HFF-Myc (cell line): Measurements from ENCODE around the gene ZNF3.
A peak's percentile ranks its signal among the peaks of the same experiment; 100 is the strongest.

Experiments
- DNase-seq: peaks from one replicate; pipeline ENCODE4 v3.0.0-alpha.2; 2011; ENCODE audit warnings: low read depth; ENCODE audit errors: extremely low read depth
- H3K4me3 ChIP-seq: replicated peaks from 2 replicates; pipeline ENCODE4 v1.5.1; 2011; ENCODE audit warnings: low read depth, mild to moderate bottlenecking, control low read depth, low read length
- TF ChIP-seq, protein P1 (sequence below): IDR thresholded peaks from 2 replicates; pipeline ENCODE4 v1.5.1; 2012; ENCODE audit warnings: mild to moderate bottlenecking, low read depth, low read length, control low read depth; ENCODE audit errors: missing control alignments

Gene ZNF3

DNA sequence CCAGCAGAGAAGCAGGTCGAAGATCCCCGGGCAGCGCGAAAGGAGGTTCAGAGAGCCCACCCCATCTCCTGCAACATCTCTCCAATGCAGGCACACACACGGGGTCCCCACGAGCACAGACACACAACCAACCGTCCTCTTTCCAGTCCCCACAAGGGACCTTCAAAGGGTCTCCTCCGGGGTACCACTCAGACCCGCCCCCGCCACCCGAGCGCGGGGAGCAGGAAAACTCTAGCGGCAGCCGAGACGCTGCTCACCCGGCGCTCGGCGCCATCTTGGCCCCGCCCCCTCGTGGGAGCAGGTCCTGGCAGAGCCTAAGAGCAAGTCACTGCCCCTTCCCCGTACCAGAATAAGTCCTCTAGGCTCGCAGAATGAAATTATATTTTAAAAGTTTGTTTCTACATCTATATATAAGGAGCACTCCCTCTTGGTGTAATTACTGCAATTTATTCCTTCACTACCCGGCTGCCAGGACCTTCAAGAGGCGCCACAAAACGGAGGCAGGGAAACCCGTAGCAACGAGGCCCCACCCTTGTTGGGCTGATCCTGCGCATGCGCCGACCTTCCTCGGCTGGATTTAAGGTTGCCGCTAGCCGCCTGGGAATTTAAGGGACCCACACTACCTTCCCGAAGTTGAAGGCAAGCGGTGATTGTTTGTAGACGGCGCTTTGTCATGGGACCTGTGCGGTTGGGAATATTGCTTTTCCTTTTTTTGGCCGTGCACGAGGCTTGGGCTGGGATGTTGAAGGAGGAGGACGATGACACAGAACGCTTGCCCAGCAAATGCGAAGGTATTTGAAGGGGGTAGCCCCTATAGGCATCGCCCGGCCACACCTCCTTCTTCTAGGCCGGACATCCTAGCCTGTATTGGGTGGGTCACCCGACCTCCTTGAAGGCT, 37.8 kb upstream of the ZNF3 start, which contains the start of the genes CNPY4 and TAF6:
Gene CNPY4, plus strand, starts transcription at position 563 of the 898 bp plus-strand sequence. Its CDS starts 111 bp downstream, at position 674.
Gene TAF6, minus strand, starts transcription at position 287 of the 898 bp plus-strand sequence. CDS start 5,149 bp downstream, outside the sequence.
- TF ChIP-seq, protein P1, sequence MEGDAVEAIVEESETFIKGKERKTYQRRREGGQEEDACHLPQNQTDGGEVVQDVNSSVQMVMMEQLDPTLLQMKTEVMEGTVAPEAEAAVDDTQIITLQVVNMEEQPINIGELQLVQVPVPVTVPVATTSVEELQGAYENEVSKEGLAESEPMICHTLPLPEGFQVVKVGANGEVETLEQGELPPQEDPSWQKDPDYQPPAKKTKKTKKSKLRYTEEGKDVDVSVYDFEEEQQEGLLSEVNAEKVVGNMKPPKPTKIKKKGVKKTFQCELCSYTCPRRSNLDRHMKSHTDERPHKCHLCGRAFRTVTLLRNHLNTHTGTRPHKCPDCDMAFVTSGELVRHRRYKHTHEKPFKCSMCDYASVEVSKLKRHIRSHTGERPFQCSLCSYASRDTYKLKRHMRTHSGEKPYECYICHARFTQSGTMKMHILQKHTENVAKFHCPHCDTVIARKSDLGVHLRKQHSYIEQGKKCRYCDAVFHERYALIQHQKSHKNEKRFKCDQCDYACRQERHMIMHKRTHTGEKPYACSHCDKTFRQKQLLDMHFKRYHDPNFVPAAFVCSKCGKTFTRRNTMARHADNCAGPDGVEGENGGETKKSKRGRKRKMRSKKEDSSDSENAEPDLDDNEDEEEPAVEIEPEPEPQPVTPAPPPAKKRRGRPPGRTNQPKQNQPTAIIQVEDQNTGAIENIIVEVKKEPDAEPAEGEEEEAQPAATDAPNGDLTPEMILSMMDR = no peak
- DNase-seq = peak; percentile 89
- H3K4me3 ChIP-seq = peak within 1 kb of the TSS; percentile 98

DNA sequence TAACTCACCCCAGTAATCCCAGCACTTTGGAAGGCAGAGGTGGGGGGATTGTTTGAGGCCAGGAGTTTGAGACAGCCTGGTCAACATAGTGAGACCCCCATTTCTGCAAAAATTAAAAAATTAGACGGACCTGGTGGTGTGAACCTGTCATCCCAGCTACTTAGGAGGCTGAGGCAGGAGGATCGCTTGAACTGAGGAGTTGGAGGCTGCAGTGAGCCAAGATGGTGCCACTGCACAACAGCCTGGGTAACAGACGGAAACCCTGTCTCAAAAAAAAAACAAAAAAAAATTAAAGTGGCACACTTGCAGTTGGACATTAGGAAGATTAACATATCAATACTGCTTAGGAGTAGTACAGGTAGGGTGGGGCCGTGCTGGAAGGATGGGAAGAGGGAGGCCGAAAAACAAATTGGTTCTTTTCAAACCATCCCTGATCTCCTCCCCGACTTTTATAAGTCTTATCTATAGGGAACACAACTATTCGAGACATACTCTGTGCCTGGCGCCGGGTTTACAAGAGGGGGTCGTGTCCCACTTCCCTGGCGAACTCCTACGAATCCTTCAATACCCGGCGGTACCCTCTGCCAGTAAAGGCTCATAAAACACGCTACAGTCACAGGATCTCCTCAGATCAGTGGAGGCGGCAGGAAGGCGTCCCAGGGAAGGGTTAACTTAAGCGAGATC, 37.0 kb upstream of the ZNF3 start:
- TF ChIP-seq, protein P1 = no peak

DNA sequence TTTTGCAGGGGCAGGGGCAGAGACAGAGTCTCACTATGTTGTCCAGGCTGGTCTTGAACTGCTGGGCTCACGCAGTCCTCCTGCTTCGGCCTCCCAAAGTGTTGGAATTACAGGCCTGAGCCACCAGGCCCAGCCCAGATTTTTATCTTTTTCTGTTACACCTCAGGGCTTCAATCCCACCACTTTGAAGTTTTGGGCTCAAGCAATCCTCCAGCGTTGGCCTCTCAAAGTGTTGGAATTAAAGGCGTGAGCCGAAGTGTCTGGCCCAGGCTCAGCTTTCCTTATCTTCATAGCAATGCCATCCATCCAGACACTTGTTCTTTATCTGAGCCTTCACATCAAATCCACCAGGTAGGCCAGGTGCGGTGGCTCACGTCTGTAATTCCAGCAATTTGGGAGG, 33.5 kb upstream of the ZNF3 start:
- TF ChIP-seq, protein P1 = no peak
- no peak for DNase-seq
- H3K4me3 ChIP-seq = no peak overlapping the region

More for the DNA sequence above, 37.0 kb upstream of the ZNF3 start:
- DNase-seq = no peak
- H3K4me3 ChIP-seq = peak overlapping the region; percentile 98

DNA sequence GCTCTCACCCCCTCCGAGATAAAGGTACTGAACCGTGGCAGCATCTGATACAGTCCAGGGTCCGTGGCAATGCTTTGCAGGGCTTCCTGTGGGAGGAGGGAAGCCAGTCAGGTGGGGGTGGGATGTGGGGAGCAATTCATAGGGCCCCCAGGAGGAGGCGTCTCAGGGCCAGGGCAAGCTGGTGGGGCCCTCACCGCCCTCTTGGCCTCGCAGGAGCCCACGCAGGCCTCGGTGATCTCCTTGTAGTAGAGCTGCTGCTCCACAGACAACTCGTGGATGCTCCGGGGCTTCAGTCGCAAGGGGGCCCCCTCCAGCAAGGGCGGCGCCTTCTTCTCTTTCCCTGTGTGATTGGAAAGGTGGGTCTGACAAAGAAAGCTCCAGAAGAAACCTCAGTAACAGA, 30.4 kb upstream of the ZNF3 start:
- H3K4me3 ChIP-seq = no peak overlapping the region
- TF ChIP-seq, protein P1 = no peak
- DNase-seq = no peak

DNA sequence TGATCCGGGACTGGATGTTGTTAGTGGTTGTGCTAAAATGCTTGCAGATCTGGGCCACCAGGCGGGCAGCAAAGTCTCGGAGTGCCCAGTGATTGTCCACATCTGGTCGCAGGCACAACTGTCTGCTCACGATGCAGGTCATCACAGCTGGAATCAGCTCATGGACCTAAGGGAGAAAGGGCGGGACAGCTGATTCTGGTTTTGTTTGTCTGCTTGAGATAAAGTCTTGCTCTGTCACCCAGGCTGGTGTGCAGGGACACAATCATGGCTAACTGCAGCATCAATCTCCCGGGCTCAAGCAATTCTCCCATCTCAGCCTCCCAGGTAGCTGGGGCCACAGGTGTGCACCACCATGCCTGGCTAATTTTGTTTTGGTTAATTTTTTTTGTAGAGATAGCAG, 29.6 kb upstream of the ZNF3 start:
- TF ChIP-seq, protein P1 = no peak
- H3K4me3 ChIP-seq = no peak overlapping the region
- no peak for DNase-seq

DNA sequence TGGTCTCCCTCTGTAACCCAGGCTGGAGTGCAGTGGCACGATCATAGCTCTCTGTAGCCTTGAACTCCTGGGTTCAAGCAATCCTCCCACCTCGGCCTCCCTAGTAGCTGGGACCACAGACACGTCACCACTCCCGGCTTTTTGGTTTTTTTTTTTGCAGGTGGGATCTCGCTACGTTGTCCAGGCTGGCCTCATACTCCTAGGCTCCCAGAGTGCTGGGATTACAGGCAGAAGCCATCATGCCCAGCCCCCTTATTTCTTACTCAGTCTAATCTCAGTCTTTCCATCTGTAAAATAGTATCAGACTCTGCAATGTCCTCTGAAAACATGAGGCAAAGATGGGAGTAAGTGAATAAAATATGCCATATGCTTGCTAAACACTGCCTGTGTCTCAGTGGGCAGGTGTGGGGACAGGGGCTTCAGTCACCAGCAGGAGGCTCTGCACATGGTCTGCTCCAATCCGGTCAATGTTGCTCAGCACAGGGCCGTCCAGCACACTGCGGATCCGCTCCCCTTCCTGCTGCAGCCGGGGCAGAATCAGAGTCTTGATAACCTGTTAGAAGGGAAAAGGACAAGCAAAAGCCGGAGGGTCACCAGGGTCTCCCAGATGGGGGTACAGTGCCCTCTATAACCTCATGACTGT, 28.1 kb upstream of the ZNF3 start:
- no peak overlapping the region for H3K4me3 ChIP-seq
- TF ChIP-seq, protein P1 = peak; percentile 17
- no peak for DNase-seq
